ENCODE data around the gene APMAP. TPM values are rescaled to one million over a fixed set of nuclear protein-coding genes. Genes with fewer than 3 reads are reported as not detected.

Gene APMAP
- total and polyA plus RNA-seq, 9 of the 15 experiments (the other 6 are each of a cell fraction or from before 2014, with no cell fraction given): 6.7 to 18.2 (median 14.4) TPM

- ATAC-seq: no peak
- FAIRE-seq: no peak
- TF ChIP-seq, protein P1, sequence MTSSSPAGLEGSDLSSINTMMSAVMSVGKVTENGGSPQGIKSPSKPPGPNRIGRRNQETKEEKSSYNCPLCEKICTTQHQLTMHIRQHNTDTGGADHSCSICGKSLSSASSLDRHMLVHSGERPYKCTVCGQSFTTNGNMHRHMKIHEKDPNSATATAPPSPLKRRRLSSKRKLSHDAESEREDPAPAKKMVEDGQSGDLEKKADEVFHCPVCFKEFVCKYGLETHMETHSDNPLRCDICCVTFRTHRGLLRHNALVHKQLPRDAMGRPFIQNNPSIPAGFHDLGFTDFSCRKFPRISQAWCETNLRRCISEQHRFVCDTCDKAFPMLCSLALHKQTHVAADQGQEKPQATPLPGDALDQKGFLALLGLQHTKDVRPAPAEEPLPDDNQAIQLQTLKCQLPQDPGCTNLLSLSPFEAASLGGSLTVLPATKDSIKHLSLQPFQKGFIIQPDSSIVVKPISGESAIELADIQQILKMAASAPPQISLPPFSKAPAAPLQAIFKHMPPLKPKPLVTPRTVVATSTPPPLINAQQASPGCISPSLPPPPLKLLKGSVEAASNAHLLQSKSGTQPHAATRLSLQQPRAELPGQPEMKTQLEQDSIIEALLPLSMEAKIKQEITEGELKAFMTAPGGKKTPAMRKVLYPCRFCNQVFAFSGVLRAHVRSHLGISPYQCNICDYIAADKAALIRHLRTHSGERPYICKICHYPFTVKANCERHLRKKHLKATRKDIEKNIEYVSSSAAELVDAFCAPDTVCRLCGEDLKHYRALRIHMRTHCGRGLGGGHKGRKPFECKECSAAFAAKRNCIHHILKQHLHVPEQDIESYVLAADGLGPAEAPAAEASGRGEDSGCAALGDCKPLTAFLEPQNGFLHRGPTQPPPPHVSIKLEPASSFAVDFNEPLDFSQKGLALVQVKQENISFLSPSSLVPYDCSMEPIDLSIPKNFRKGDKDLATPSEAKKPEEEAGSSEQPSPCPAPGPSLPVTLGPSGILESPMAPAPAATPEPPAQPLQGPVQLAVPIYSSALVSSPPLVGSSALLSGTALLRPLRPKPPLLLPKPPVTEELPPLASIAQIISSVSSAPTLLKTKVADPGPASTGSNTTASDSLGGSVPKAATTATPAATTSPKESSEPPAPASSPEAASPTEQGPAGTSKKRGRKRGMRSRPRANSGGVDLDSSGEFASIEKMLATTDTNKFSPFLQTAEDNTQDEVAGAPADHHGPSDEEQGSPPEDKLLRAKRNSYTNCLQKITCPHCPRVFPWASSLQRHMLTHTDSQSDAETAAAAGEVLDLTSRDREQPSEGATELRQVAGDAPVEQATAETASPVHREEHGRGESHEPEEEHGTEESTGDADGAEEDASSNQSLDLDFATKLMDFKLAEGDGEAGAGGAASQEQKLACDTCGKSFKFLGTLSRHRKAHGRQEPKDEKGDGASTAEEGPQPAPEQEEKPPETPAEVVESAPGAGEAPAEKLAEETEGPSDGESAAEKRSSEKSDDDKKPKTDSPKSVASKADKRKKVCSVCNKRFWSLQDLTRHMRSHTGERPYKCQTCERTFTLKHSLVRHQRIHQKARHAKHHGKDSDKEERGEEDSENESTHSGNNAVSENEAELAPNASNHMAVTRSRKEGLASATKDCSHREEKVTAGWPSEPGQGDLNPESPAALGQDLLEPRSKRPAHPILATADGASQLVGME (CRISPR knock-in tag; IDR thresholded peaks at IDR 0.05): no peak
- TF ChIP-seq FOSL1 (tag; conservative IDR thresholded peaks at IDR 0.05) (no peak), HDAC1 (IDR thresholded peaks at IDR 0.05) (no peak), CGGBP1 (CRISPR knock-in tag; IDR thresholded peaks at IDR 0.05) (no peak), TFAP4 (CRISPR knock-in tag; IDR thresholded peaks at IDR 0.05; ENCODE audit: borderline replicate concordance) (no peak), RBM14 (IDR thresholded peaks at IDR 0.05; ENCODE audit: borderline replicate concordance, insufficient read depth, low read depth, low read length) (no peak)
- Histone ChIP-seq H3K4me1 (replicated peaks in 1 of 2; ENCODE audit: control insufficient read depth in 2 of 2, insufficient read depth in 2 of 2, low read length in 2 of 2) (no peaks in the 10 kb centered on the region), H3K27me3 (ENCODE audit: control insufficient read depth in 2 of 2, insufficient read depth in 2 of 2, low read length in 2 of 2) (no peaks in the 10 kb centered on the region), H4K20me1 (replicated peaks; ENCODE audit: control insufficient read depth, insufficient read depth, low read length) (no peaks in the 10 kb centered on the region), H2AFZ (ENCODE audit: low read depth, low read length) (no peak overlapping the region), H3K4me3 (no peak overlapping the region), H3K4me2 (ENCODE audit: insufficient read depth, low read length) (no peak overlapping the region), H3K9me1 (ENCODE audit: control insufficient read depth, insufficient read depth, low read length) (no peaks in the 10 kb centered on the region), H3K27ac (ENCODE audit: extremely low read depth, low read depth, low read length) (no peak overlapping the region), H3K9me3 (replicated peaks; ENCODE audit: control insufficient read depth, insufficient read depth, low read depth, low read length) (no peaks in the 10 kb centered on the region), H3K9ac (ENCODE audit: insufficient read depth in 1 of 2, low read depth in 2 of 2, low read length in 2 of 2) (no peak overlapping the region), H3K36me3 (ENCODE audit: control insufficient read depth, insufficient read depth, low read length) (peaks cover 34% of the 10 kb centered on the region; the same call in 2 of the 3 replicates), H3K79me2 (ENCODE audit: control insufficient read depth, insufficient read depth, low read length) (no peaks in the 10 kb centered on the region)
- ChIA-PET POLR2A (interaction anchor here (0.7 kb wide), 1 partner anchor 198 kb away, joined by 5 read pairs; no protein-coding TSS in a partner anchor), CTCF (ENCODE audit: low intra/inter-chr PET ratio) (no interaction called here)
- intact Hi-C loops (cut with micrococcal nuclease): no loop called here
- in situ Hi-C loops (cut with MboI): no loop called here
- WGBS (ENCODE audit: insufficient coverage, low coverage, missing lambda C conversion rate): 98% methylated on average over 7 of the region's 8 CpGs
- BruUV-seq (replicated peaks): no TSS peak
- no peak for DNase-seq (ENCODE audit: extremely low read depth in 1 of 4, low spot score in 3 of 4)
Measured at GRCh38 chr20:24978513-24978912, 14.0 kb downstream of the APMAP start.

Data from K562 (cell line).